ENCODE results near the gene GPR156.

DNA sequence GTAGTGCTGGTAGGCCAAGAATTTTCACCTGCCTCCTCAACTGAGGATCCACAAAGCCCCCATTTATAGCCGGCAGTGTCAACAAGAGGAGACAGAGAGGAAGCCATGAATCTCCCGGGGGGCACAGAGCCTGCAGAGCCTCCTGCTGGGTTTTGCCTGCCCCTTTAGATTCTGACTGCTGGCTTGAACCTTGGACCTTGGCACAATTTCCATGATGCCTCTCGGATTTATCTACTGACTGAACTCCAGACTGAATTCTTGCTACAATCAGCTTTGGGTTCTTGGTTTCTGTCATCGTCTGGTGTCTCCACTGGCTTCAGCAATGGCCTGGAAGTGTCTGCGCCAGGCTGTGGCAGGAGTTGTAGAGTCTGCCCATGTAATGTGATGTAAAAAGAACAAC lies 80.7 kb downstream of the GPR156 start:
- TF ChIP-seq, protein P1, sequence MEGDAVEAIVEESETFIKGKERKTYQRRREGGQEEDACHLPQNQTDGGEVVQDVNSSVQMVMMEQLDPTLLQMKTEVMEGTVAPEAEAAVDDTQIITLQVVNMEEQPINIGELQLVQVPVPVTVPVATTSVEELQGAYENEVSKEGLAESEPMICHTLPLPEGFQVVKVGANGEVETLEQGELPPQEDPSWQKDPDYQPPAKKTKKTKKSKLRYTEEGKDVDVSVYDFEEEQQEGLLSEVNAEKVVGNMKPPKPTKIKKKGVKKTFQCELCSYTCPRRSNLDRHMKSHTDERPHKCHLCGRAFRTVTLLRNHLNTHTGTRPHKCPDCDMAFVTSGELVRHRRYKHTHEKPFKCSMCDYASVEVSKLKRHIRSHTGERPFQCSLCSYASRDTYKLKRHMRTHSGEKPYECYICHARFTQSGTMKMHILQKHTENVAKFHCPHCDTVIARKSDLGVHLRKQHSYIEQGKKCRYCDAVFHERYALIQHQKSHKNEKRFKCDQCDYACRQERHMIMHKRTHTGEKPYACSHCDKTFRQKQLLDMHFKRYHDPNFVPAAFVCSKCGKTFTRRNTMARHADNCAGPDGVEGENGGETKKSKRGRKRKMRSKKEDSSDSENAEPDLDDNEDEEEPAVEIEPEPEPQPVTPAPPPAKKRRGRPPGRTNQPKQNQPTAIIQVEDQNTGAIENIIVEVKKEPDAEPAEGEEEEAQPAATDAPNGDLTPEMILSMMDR (IDR thresholded peaks at IDR 0.05; ENCODE audit: poor library complexity, severe bottlenecking), result no peak
- TF ChIP-seq MXI1 (conservative IDR thresholded peaks at IDR 0.05; ENCODE audit: poor library complexity, severe bottlenecking) (no peak), EP300 (conservative IDR thresholded peaks at IDR 0.05; ENCODE audit: poor library complexity, severe bottlenecking) (no peak), TAF1 (IDR thresholded peaks at IDR 0.05; ENCODE audit: low read depth) (no peak), RAD21 (conservative IDR thresholded peaks at IDR 0.05) (no peak), EZH2 (IDR thresholded peaks at IDR 0.05; ENCODE audit: borderline replicate concordance, insufficient read depth, low read length, poor library complexity, severe bottlenecking) (no peak), POLR2AphosphoS5 (IDR thresholded peaks at IDR 0.05) (no peak), SMC3 (conservative IDR thresholded peaks at IDR 0.05; ENCODE audit: poor library complexity) (no peak)
- TF ChIP-seq, protein P2, sequence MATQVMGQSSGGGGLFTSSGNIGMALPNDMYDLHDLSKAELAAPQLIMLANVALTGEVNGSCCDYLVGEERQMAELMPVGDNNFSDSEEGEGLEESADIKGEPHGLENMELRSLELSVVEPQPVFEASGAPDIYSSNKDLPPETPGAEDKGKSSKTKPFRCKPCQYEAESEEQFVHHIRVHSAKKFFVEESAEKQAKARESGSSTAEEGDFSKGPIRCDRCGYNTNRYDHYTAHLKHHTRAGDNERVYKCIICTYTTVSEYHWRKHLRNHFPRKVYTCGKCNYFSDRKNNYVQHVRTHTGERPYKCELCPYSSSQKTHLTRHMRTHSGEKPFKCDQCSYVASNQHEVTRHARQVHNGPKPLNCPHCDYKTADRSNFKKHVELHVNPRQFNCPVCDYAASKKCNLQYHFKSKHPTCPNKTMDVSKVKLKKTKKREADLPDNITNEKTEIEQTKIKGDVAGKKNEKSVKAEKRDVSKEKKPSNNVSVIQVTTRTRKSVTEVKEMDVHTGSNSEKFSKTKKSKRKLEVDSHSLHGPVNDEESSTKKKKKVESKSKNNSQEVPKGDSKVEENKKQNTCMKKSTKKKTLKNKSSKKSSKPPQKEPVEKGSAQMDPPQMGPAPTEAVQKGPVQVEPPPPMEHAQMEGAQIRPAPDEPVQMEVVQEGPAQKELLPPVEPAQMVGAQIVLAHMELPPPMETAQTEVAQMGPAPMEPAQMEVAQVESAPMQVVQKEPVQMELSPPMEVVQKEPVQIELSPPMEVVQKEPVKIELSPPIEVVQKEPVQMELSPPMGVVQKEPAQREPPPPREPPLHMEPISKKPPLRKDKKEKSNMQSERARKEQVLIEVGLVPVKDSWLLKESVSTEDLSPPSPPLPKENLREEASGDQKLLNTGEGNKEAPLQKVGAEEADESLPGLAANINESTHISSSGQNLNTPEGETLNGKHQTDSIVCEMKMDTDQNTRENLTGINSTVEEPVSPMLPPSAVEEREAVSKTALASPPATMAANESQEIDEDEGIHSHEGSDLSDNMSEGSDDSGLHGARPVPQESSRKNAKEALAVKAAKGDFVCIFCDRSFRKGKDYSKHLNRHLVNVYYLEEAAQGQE (IDR thresholded peaks at IDR 0.05; ENCODE audit: borderline replicate concordance), result no peak
